Neural cell (in vitro differentiated cells): ENCODE data around the gene NXPH2. TPM values are rescaled to one million over a fixed set of nuclear protein-coding genes. Genes with fewer than 3 reads are reported as not detected.

ENCODE experiments used
- H2AFZ ChIP-seq: fragments of 200-600, 300-800 bp; sonication (generic), shearing (Covaris generic); 2 replicates; pipeline ENCODE4 v1.6.0; 2014; ENCODE audit warnings: low read depth, mild to moderate bottlenecking, antibody characterized with exemption, low read length, moderate library complexity
- H3F3A ChIP-seq: fragments of 200-600 bp; shearing (Covaris generic); 2 replicates; pipeline ENCODE4 v1.6.1; 2016; ENCODE audit warnings: mild to moderate bottlenecking, moderate library complexity, mixed read lengths, antibody characterized with exemption, low read length; ENCODE audit not compliant: insufficient read depth, poor library complexity, severe bottlenecking
- H3K27ac ChIP-seq: fragments of 200-600, 300-800 bp; sonication (generic), shearing (Covaris generic); 2 replicates; pipeline ENCODE4 v1.5.1; 2014; ENCODE audit warnings: mild to moderate bottlenecking, low read length, moderate library complexity
- H3K27me3 ChIP-seq: fragments of 300-800, 200-600 bp; sonication (generic), shearing (Covaris generic); 2 replicates; pipeline ENCODE4 v1.6.0; 2014; ENCODE audit warnings: mild to moderate bottlenecking, low read depth, low read length, moderate library complexity; ENCODE audit not compliant: insufficient read depth
- H3K36me3 ChIP-seq: fragments of 300-800, 200-600 bp; sonication (generic), shearing (Covaris generic); 2 replicates; pipeline ENCODE4 v1.5.1; 2014; ENCODE audit warnings: mild to moderate bottlenecking, antibody characterized with exemption, low read length, moderate library complexity; ENCODE audit not compliant: insufficient read depth
- H3K4me2 ChIP-seq: fragments of 300-800, 200-600 bp; sonication (generic), shearing (Covaris generic); 2 replicates; pipeline ENCODE4 v1.6.0; 2014; ENCODE audit warnings: mild to moderate bottlenecking, low read length
- H3K4me3 ChIP-seq: fragments of 300-800, 200-600 bp; sonication (generic), shearing (Covaris generic); 2 replicates; pipeline ENCODE4 v1.5.1; 2014; ENCODE audit warnings: mild to moderate bottlenecking, low read length, moderate library complexity
- H3K79me2 ChIP-seq: fragments of 200-600 bp; shearing (Covaris generic); replicated peaks from 2 replicates; pipeline ENCODE4 v1.6.0; 2014; ENCODE audit warnings: mild to moderate bottlenecking, low read length, moderate library complexity; ENCODE audit not compliant: insufficient read depth
- H3K9ac ChIP-seq: fragments of 300-800, 200-600 bp; sonication (generic), shearing (Covaris generic); 2 replicates; pipeline ENCODE4 v1.6.1; 2016; ENCODE audit warnings: mild to moderate bottlenecking, low read length, mixed read lengths
- H3K9me2 ChIP-seq: fragments of 200-600 bp; shearing (Covaris generic); 2 replicates; pipeline ENCODE4 v1.6.1; 2016; ENCODE audit warnings: mild to moderate bottlenecking, low read length, mixed read lengths; ENCODE audit not compliant: insufficient read depth
- H3K9me3 ChIP-seq: fragments of 200-600, 300-800 bp; sonication (generic), shearing (Covaris generic); 2 replicates; pipeline ENCODE4 v1.6.1; 2016; ENCODE audit warnings: mild to moderate bottlenecking, mixed run types, low read length, moderate library complexity, mixed read lengths
- H4K20me1 ChIP-seq: fragments of 200-600 bp; shearing (Covaris generic); 2 replicates; pipeline ENCODE4 v1.6.1; 2016; ENCODE audit warnings: mild to moderate bottlenecking, mixed run types; ENCODE audit not compliant: insufficient read depth
- EZH2 ChIP-seq: fragments of 200-600, 300-800 bp; shearing (Covaris generic), sonication (generic); IDR thresholded peaks from 2 replicates; pipeline ENCODE4 v1.6.1; 2014; ENCODE audit warnings: antibody characterized with exemption, low read length, borderline replicate concordance, mild to moderate bottlenecking; ENCODE audit not compliant: insufficient read depth, poor library complexity, severe bottlenecking
- MXI1 ChIP-seq: fragments of 450-650 bp; conservative IDR thresholded peaks from 2 replicates; pipeline ENCODE4 v1.6.1; 2014; ENCODE audit warnings: antibody characterized with exemption, mild to moderate bottlenecking; ENCODE audit not compliant: poor library complexity, severe bottlenecking
- POLR2AphosphoS5 ChIP-seq: IDR thresholded peaks from 2 replicates; pipeline ENCODE4 v1.6.1; 2012
- RAD21 ChIP-seq: fragments of 450-650 bp; conservative IDR thresholded peaks from 2 replicates; pipeline ENCODE4 v1.6.1; 2014; ENCODE audit warnings: antibody characterized with exemption, mild to moderate bottlenecking, moderate library complexity
- SMC3 ChIP-seq: fragments of 450-650 bp; conservative IDR thresholded peaks from 2 replicates; pipeline ENCODE4 v1.6.1; 2014; ENCODE audit warnings: antibody characterized with exemption, mild to moderate bottlenecking, moderate library complexity; ENCODE audit not compliant: poor library complexity
- TAF1 ChIP-seq: IDR thresholded peaks from 2 replicates; pipeline ENCODE4 v1.6.1; 2012; ENCODE audit warnings: low read depth
- polyA plus RNA-seq: library from polyadenylated mRNA; depleted of rRNA; stranded (reverse); fragments of >200 nt; gene quantifications from 2 replicates; pipeline ENCODE4 v1.2.3, GENCODE V29; 2014
- TF ChIP-seq, protein P1 (sequence below): fragments of 450-650 bp; IDR thresholded peaks from 2 replicates; pipeline ENCODE4 v1.5.1; 2014; ENCODE audit warnings: antibody characterized with exemption, mild to moderate bottlenecking, moderate library complexity; ENCODE audit not compliant: poor library complexity, severe bottlenecking
- TF ChIP-seq, protein P2 (sequence below): IDR thresholded peaks from 2 replicates; pipeline ENCODE4 v1.6.1; 2012; ENCODE audit warnings: borderline replicate concordance

The NXPH2 gene
- polyA plus RNA-seq, 1 donor from 2014 or later, result not detected

DNA sequence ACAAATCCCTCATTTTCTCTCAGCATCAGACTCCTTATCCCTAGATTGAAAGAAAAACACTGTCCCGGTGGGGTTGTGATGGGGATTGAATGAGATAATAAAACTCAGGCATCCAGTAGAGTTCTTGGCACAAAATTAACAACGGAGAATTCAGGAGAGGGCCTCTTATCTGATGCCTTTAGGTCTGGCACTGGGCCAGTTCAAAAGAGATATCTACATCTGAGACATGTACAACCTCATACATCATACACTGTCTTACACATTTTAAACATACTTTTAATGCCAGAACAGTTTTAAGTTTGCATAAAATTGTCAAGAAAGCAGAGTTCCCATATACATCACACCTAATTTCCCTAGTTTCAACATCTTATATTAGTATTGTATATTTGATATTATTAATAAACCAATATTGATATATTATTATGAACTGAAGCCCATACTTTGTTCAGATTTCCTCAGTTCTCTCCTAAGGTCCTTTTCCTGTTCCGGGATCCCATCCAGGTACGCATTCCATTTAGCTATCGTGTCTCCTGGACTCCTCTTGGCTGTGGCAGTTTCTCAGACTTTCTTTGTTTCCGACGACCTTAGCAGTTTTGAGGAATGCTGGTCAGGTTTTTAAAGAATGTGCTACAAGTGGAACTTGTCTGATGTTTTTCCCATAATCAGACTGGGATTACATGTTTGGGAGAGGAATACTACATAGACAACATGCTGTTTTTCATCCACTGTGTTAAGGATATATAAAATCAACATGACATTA, 27.8 kb downstream of the NXPH2 start:
- TF ChIP-seq RAD21 (no peak), TAF1 (no peak), POLR2AphosphoS5 (no peak), EZH2 (no peak), MXI1 (no peak), SMC3 (no peak)
- TF ChIP-seq, protein P1, sequence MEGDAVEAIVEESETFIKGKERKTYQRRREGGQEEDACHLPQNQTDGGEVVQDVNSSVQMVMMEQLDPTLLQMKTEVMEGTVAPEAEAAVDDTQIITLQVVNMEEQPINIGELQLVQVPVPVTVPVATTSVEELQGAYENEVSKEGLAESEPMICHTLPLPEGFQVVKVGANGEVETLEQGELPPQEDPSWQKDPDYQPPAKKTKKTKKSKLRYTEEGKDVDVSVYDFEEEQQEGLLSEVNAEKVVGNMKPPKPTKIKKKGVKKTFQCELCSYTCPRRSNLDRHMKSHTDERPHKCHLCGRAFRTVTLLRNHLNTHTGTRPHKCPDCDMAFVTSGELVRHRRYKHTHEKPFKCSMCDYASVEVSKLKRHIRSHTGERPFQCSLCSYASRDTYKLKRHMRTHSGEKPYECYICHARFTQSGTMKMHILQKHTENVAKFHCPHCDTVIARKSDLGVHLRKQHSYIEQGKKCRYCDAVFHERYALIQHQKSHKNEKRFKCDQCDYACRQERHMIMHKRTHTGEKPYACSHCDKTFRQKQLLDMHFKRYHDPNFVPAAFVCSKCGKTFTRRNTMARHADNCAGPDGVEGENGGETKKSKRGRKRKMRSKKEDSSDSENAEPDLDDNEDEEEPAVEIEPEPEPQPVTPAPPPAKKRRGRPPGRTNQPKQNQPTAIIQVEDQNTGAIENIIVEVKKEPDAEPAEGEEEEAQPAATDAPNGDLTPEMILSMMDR, result no peak
- TF ChIP-seq, protein P2, sequence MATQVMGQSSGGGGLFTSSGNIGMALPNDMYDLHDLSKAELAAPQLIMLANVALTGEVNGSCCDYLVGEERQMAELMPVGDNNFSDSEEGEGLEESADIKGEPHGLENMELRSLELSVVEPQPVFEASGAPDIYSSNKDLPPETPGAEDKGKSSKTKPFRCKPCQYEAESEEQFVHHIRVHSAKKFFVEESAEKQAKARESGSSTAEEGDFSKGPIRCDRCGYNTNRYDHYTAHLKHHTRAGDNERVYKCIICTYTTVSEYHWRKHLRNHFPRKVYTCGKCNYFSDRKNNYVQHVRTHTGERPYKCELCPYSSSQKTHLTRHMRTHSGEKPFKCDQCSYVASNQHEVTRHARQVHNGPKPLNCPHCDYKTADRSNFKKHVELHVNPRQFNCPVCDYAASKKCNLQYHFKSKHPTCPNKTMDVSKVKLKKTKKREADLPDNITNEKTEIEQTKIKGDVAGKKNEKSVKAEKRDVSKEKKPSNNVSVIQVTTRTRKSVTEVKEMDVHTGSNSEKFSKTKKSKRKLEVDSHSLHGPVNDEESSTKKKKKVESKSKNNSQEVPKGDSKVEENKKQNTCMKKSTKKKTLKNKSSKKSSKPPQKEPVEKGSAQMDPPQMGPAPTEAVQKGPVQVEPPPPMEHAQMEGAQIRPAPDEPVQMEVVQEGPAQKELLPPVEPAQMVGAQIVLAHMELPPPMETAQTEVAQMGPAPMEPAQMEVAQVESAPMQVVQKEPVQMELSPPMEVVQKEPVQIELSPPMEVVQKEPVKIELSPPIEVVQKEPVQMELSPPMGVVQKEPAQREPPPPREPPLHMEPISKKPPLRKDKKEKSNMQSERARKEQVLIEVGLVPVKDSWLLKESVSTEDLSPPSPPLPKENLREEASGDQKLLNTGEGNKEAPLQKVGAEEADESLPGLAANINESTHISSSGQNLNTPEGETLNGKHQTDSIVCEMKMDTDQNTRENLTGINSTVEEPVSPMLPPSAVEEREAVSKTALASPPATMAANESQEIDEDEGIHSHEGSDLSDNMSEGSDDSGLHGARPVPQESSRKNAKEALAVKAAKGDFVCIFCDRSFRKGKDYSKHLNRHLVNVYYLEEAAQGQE, result no peak
- no peaks in the 10 kb centered on the region for H3K9me2 ChIP-seq
- no peaks in the 10 kb centered on the region for H3F3A ChIP-seq
- no peak overlapping the region for H3K4me2 ChIP-seq
- no peaks in the 10 kb centered on the region for H3K27me3 ChIP-seq
- H3K9ac ChIP-seq, result no peak overlapping the region
- H3K36me3 ChIP-seq, result no peaks in the 10 kb centered on the region
- H2AFZ ChIP-seq, result no peak overlapping the region
- H3K27ac ChIP-seq, result no peak overlapping the region
- H3K9me3 ChIP-seq, result no peaks in the 10 kb centered on the region
- no peak overlapping the region for H3K4me3 ChIP-seq
- H4K20me1 ChIP-seq, result no peaks in the 10 kb centered on the region
- no peaks in the 10 kb centered on the region for H3K79me2 ChIP-seq

DNA sequence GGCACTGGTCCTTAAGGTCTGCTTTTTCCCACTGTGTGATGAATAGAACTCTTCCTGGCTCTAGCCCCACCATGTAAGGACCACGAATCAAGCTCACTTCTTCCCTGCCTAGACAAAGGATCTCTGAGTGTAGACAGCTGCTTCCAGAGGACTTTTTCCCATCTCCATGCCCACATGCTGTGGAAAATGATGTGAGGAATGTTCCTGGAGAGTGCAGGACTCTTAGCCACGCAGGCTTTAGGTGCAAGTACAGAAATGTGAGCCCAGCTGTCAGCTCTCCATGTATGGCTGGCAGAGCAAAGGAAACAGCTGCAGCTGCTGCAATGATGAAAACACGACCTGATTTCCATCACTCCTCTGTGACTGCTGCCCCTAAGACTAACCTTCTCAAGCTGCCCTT, 35.5 kb downstream of the NXPH2 start:
- TF ChIP-seq MXI1, result no peak
- H2AFZ ChIP-seq, result no peak overlapping the region
- H3K4me3 ChIP-seq, result no peak overlapping the region
- H3K36me3 ChIP-seq, result no peaks in the 10 kb centered on the region
- no peaks in the 10 kb centered on the region for H3K79me2 ChIP-seq
- H4K20me1 ChIP-seq, result no peaks in the 10 kb centered on the region
- no peaks in the 10 kb centered on the region for H3K9me2 ChIP-seq
- no peaks in the 10 kb centered on the region for H3F3A ChIP-seq
- H3K27me3 ChIP-seq, result no peaks in the 10 kb centered on the region
- H3K9me3 ChIP-seq, result no peaks in the 10 kb centered on the region
- H3K4me2 ChIP-seq, result no peak overlapping the region
- H3K27ac ChIP-seq, result no peak overlapping the region
- H3K9ac ChIP-seq, result no peak overlapping the region
